Measurements from ENCODE around the gene ZCCHC7. TPM values are rescaled to one million over a fixed set of nuclear protein-coding genes. Genes with fewer than 3 reads are reported as not detected.

Gene ZCCHC7
- total RNA-seq, 1 donor from 2014 or later: 20.4 TPM

DNA sequence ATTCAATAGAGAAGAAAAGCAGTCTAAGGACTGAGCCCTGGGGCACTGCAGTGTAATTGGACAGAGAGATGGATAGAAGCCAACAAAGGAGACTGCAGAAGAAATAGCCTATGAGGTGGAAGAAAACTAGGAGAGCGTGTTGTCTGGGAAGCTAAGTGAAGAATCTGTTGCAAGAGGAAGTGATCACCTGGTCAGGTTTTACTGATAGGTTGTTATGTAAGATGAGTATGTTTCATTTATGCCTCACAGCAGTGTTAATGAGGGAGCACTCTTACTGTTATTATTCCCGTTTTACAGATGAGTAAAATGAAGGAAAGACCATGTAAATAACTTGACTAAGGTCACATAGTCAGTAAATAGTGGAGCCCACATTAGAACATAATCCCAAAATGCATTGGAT, 222.1 kb downstream of the ZCCHC7 start:
- no peak for TF ChIP-seq CTCF (IDR thresholded peaks at IDR 0.05)
- no peaks in the 10 kb centered on the region for H3K4me1 ChIP-seq
- intact Hi-C loops (cut with DNase I): no loop called here
- no peak overlapping the region for H3K27ac ChIP-seq
- DNase-seq: no peak
- H3K4me3 ChIP-seq: no peak overlapping the region
- no peak for ATAC-seq
- no peaks in the 10 kb centered on the region for H3K9me3 ChIP-seq
- no peaks in the 10 kb centered on the region for H3K27me3 ChIP-seq (ENCODE audit: low read depth)
- no peaks in the 10 kb centered on the region for H3K36me3 ChIP-seq

DNA sequence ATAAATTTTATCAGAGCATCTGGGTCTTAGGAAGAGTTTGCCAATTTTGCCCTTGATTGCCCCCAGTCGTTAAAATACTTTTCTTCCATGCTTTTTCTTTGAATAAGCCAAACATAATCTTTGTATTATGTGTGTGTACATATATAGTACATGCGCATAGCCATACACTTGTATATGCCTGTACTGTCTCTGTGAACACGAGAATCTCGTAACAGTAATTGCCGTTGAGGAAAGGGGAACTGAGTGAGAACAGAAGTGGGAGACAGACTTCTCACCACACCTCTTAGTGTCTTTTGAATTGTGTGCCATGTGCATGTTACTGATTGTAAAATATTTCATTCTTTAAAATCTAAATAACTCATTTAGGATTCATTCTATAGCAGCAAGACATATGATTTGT, 222.5 kb downstream of the ZCCHC7 start:
- no peak overlapping the region for H3K27ac ChIP-seq
- H3K36me3 ChIP-seq: no peaks in the 10 kb centered on the region
- no peak for ATAC-seq
- no peak overlapping the region for H3K4me3 ChIP-seq
- H3K4me1 ChIP-seq: no peaks in the 10 kb centered on the region
- intact Hi-C loops (cut with DNase I): no loop called here
- no peak for TF ChIP-seq CTCF (IDR thresholded peaks at IDR 0.05)
- no peak for DNase-seq
- H3K27me3 ChIP-seq (ENCODE audit: low read depth): no peaks in the 10 kb centered on the region
- H3K9me3 ChIP-seq: no peaks in the 10 kb centered on the region

- Histone ChIP-seq H3K9me3 (no peaks in the 10 kb centered on the region), H3K36me3 (no peaks in the 10 kb centered on the region), H3K27me3 (ENCODE audit: low read depth) (no peaks in the 10 kb centered on the region), H3K27ac (no peak overlapping the region), H3K4me1 (no peaks in the 10 kb centered on the region), H3K4me3 (no peak overlapping the region)
- ATAC-seq: no peak
- intact Hi-C loops (cut with DNase I): no loop called here
- no peak for DNase-seq
- no peak for TF ChIP-seq CTCF (IDR thresholded peaks at IDR 0.05)
These were observed 223.3 kb downstream of the ZCCHC7 start for GRCh38 chr9:37343724-37344123.

DNA sequence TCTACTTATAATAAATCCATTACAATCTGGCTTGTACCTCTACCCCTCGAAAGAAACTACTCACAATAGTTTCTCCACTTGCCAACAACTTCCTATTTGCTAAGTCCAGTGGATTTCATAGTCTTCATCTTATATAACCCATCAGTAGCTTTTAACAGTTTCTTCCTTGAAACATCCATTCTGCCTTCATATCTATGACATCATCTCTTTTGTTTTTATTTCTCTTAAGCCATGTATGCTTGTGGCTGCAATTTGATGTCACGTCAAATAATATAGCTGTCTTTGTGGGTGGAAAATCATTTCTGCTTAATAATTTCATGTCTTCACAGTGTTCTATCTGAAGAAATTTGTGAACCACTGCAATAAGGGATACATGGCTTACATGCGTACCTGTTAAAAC, 224.7 kb downstream of the ZCCHC7 start:
- intact Hi-C loops (cut with DNase I): no loop called here
- Histone ChIP-seq H3K27me3 (ENCODE audit: low read depth) (no peaks in the 10 kb centered on the region), H3K36me3 (no peaks in the 10 kb centered on the region), H3K4me1 (no peaks in the 10 kb centered on the region), H3K27ac (no peak overlapping the region), H3K9me3 (no peaks in the 10 kb centered on the region), H3K4me3 (no peak overlapping the region)
- no peak for DNase-seq
- ATAC-seq: no peak
- no peak for TF ChIP-seq CTCF (IDR thresholded peaks at IDR 0.05)

DNA sequence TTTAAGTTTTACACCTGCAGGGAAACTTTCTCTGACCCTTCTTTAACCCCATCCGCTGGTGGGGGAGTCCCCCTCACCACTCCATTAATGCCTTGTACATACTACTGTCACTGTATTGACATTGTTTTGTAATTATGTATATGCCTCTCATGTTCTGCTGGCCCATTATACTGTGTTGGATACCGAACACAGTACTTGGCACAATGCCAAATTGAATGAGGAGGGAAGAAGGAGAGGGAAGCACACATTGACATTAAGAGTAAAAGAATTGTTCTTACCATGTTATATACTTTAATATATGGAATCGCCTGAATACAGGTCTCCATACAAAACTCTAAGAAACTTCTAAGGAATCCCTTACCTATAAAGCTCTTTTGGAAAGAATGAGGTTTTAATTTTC, 228.5 kb downstream of the ZCCHC7 start:
- H3K9me3 ChIP-seq: no peaks in the 10 kb centered on the region
- H3K27ac ChIP-seq: no peak overlapping the region
- intact Hi-C loops (cut with DNase I): no loop called here
- no peaks in the 10 kb centered on the region for H3K27me3 ChIP-seq (ENCODE audit: low read depth)
- no peak for ATAC-seq
- H3K4me3 ChIP-seq: no peak overlapping the region
- peaks cover 6% of the 10 kb centered on the region for H3K36me3 ChIP-seq
- no peaks in the 10 kb centered on the region for H3K4me1 ChIP-seq
- no peak for DNase-seq
- no peak for TF ChIP-seq CTCF (IDR thresholded peaks at IDR 0.05)

Data from lower lobe of right lung (tissue), 2 donors.